GM18867 (cell line): ENCODE data around the gene TXNDC5.

Source experiments
- ATAC-seq: cut with Tn5 transposase; IDR thresholded peaks from one replicate; pipeline ENCODE4 v1.9.1; 2021; ENCODE audit warnings: mild to moderate bottlenecking, moderate library complexity; ENCODE audit not compliant: unreplicated experiment

TXNDC5 gene

DNA sequence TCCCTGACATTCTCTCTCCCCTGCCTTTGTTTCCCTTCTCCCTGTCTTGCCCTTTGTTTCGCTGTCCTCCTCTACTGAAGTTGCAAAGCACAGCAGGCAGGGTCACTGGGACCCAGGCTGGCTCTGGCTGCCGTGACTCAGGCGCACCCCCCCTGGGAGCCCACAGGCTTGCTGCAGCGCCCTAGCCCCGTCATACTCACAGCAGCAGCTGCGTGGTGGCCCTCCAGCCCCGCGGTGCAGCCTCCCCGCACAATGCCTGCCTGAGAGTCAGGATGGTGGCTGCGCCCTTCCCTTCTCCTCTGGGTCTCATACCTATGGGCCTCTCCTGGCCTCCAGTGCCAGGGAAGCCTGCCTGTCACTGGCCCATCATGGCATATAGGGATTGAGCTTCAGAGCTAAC lies 41.7 kb downstream of the TXNDC5 start:
- ATAC-seq, result no peak

GRCh38 chr6:7866526-7866925 lies 44.1 kb downstream of the TXNDC5 start:
- ATAC-seq, result no peak

GRCh38 chr6:7865781-7866180 lies 44.8 kb downstream of the TXNDC5 start:
- no peak for ATAC-seq

- ATAC-seq, result no peak
These were observed 51.0 kb downstream of the TXNDC5 start for GRCh38 chr6:7859591-7859990.

DNA sequence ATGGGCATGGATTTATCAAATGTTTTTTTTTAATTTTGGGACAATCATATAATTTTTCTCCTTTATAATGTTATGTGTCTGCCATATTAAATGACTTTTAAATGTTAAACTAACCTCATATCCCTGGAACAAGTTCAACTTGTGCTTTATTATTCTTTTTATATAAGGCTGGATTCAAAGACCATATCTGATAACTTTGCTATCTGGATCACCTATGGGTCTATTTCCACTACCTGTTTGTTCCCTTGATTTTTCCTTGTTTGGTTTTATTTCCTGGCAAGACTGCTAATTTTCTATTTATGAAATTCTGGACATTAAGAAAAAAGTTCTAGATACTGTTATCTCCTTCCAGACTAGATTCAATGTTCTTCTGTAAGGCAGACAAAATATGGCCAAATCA lies 58.8 kb downstream of the TXNDC5 start:
- ATAC-seq, result no peak

DNA sequence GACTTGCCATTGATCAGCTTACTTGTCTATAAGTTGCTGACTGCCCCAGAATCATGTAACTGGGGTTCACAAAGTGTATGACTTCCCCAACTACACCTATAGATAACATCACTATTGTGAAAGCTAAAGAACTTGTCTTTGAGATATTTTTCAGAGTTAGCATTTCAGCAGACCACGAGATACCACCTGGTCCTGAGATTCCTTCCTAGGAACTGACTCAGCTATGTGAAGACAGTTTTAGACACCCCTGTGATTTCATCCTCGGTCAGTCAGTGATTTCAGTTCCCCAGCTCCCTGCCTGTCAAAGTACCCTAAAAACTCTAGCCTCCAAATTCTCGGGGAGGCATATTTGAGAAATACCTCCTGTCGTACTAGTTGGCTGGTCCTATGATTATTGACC lies 62.4 kb downstream of the TXNDC5 start:
- ATAC-seq, result no peak

GRCh38 chr6:7846966-7847818 lies 63.4 kb downstream of the TXNDC5 start:
- no peak for ATAC-seq

- no peak for ATAC-seq
These were observed 68.7 kb downstream of the TXNDC5 start for GRCh38 chr6:7841781-7842468.

DNA sequence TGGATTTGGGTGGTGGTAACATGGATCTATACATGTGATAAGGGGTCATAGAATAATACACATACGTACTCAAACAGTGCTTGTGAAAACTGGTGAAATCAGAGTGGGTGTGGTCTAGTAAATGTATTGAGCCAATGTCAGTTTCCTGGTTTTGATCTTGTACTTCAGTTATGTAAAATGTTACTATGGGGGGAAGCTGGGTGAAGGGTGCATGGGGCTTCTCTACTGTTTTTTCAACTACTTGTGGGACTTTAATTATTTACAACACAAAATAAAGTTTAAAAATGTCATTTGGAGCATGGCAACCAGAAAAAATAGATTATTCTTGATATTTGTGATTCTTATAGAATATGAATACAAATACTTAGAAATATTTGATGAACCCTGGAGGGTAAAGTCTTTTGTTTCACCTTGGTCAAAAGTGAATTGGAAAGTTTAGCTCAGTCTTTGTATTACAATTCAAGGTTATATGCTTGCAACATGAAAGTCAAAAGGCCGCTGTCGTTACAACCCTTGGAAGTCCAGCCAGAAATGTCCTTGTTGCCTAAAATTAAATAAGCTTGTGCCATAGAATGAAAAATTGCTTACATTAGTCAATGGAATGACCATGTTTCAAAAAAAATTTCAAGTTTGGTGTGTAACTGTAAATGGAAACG lies 74.1 kb downstream of the TXNDC5 start:
- ATAC-seq, result no peak

- ATAC-seq, result no peak
These were observed 76.9 kb downstream of the TXNDC5 start for GRCh38 chr6:7833751-7834070.

GRCh38 chr6:7832904-7833750 lies 77.5 kb downstream of the TXNDC5 start:
- no peak for ATAC-seq
